Naive B cell (primary cell): ENCODE measurements around the gene ZNF135. TPM values are rescaled to one million over a fixed set of nuclear protein-coding genes. Genes with fewer than 3 reads are reported as not detected.
A peak's percentile ranks its signal among the peaks of the same experiment; 100 is the strongest.

Source experiments
- ATAC-seq, 2 donors: fragments of 150-1000 bp; cut with Tn5 transposase; 2 replicates each; pipeline ENCODE4 v1.10.0; 2021; ENCODE audit warnings: low read depth in 2 of 2, mild to moderate bottlenecking in 2 of 2, moderate library complexity in 2 of 2
- DNase-seq: peaks from one replicate; pipeline ENCODE4 v3.0.0; 2022
- H3K27ac Mint-ChIP-seq, 6 donors: one replicate each; pipeline ENCODE4 v1.8.0; 2020 to 2022; ENCODE audit warnings: mild to moderate bottlenecking in 6 of 6, mixed read lengths in 6 of 6, moderate library complexity in 5 of 6, inconsistent platforms in 2 of 6
- H3K27me3 Mint-ChIP-seq, 3 donors: one replicate each; pipeline ENCODE4 v1.8.0; 2021 to 2022; ENCODE audit warnings: mixed read lengths in 3 of 3, mild to moderate bottlenecking in 1 of 3
- H3K36me3 Mint-ChIP-seq, 2 donors: one replicate each; pipeline ENCODE4 v1.8.0; 2020 to 2022; ENCODE audit warnings: mixed read lengths in 2 of 2, inconsistent platforms in 1 of 2, mild to moderate bottlenecking in 1 of 2
- H3K4me1 Mint-ChIP-seq, 3 donors: one replicate each; pipeline ENCODE4 v1.8.0; 2020 to 2022; ENCODE audit warnings: mixed read lengths in 3 of 3, inconsistent platforms in 1 of 3, mild to moderate bottlenecking in 1 of 3, moderate library complexity in 1 of 3
- H3K4me3 Mint-ChIP-seq, 8 donors: one replicate each; pipeline ENCODE4 v1.8.0; 2020 to 2022; ENCODE audit warnings: mild to moderate bottlenecking in 8 of 8, mixed read lengths in 8 of 8, moderate library complexity in 8 of 8, inconsistent platforms in 2 of 8
- H3K9me3 Mint-ChIP-seq, 7 donors: one replicate each; pipeline ENCODE4 v1.8.0; 2020 to 2022; ENCODE audit warnings: mixed read lengths in 7 of 7, mild to moderate bottlenecking in 5 of 7, inconsistent platforms in 2 of 7, moderate library complexity in 1 of 7
- polyA plus RNA-seq, 6 donors: library from polyadenylated mRNA; unstranded; fragments of 300-500 nt; fragmentation: Illumina TruSeq; gene quantifications; one replicate each; pipeline ENCODE4 v1.2.3, GENCODE V29; 2021; ENCODE audit warnings: low read depth in 6 of 6

Gene ZNF135
- polyA plus RNA-seq, 6 donors from 2014 or later: 4.2 to 11.1 (median 5.6) TPM; not detected in 1

DNA sequence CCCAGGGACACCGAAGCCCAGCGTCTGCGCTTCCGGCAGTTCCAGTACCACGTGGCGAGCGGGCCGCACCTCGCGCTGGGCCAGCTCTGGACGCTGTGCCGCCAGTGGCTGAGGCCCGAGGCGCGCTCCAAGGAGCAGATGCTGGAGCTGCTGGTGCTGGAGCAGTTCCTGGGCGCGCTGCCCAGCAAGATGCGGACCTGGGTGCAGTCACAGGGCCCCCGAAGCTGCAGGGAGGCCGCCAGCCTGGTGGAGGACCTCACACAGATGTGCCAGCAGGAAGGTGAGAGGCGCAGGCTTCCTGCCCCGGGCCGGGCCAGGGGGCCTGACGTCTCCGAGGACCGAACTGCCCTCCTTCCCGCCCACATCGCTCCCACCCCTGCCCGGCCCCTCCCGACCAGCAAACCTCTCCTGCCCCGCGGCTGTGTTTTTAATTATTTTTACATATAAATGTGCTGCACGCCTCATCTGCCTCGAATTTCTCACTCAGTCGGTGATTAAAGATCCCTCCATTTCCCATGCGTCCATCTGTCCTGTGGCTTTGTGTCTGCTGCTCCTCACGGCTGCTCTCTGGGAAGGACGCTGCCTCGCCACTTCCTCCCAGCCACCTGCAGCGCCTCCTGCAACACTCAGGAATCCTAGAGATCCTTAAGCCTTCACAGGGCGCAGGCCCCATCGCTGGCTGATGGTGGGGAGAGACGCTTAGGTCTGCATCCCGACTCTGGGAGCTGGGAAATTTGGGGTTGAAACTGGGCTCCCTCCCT, 21.0 kb upstream of the ZNF135 start:
- peaks cover 21 to 61% (median 49%) of the 10 kb centered on the region in 3 donors for H3K27me3 Mint-ChIP-seq
- peaks cover 4 to 33% of the 10 kb centered on the region in 2 donors for H3K36me3 Mint-ChIP-seq
- ATAC-seq (no peak), DNase-seq (no peak)
- no peak overlapping the region for H3K4me3 Mint-ChIP-seq
- H3K27ac Mint-ChIP-seq: no peak overlapping the region
- H3K9me3 Mint-ChIP-seq: peaks cover 11 to 42% (median 23%) of the 10 kb centered on the region in 7 donors
- peaks cover 8 to 16% (median 9%) of the 10 kb centered on the region in 3 donors for H3K4me1 Mint-ChIP-seq

DNA sequence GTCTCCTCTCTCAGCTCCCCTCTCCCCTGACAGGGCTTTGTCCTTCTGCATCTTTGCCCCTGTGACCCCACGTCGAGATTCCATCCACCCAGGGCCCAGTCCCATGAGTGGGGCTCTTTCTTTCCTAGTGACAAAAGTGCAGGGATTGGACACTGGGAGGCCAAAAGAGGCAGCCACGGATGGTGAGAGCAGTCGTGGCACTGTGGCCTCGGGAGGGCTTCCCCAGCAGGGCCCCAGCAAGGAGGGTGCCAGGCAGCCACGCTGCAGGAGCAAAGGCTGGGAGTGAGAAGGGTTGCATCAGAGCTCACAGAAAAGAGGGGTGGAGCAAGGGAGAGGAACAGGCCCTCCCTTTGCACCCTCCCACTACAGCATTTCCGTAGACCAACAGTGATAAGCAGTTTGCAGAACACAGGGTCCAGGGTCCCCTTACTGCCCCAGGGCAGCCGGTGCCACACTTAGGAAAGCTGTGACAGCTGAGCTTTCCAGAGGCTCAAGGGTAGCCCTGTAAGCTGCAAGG, 20.3 kb upstream of the ZNF135 start:
- H3K27me3 Mint-ChIP-seq: peaks cover 21 to 61% (median 49%) of the 10 kb centered on the region in 3 donors
- peaks cover 8 to 10% (median 9%) of the 10 kb centered on the region in 3 donors for H3K4me1 Mint-ChIP-seq
- H3K9me3 Mint-ChIP-seq: peaks cover 11 to 42% (median 28%) of the 10 kb centered on the region in 7 donors
- peak overlapping the region in 1 of 8 donors; percentile 64 for H3K4me3 Mint-ChIP-seq
- H3K27ac Mint-ChIP-seq: peak overlapping the region in 1 of 6 donors; percentile 85
- H3K36me3 Mint-ChIP-seq: peaks cover 4 to 33% of the 10 kb centered on the region in 2 donors
- ATAC-seq (no peak), DNase-seq (no peak)

DNA sequence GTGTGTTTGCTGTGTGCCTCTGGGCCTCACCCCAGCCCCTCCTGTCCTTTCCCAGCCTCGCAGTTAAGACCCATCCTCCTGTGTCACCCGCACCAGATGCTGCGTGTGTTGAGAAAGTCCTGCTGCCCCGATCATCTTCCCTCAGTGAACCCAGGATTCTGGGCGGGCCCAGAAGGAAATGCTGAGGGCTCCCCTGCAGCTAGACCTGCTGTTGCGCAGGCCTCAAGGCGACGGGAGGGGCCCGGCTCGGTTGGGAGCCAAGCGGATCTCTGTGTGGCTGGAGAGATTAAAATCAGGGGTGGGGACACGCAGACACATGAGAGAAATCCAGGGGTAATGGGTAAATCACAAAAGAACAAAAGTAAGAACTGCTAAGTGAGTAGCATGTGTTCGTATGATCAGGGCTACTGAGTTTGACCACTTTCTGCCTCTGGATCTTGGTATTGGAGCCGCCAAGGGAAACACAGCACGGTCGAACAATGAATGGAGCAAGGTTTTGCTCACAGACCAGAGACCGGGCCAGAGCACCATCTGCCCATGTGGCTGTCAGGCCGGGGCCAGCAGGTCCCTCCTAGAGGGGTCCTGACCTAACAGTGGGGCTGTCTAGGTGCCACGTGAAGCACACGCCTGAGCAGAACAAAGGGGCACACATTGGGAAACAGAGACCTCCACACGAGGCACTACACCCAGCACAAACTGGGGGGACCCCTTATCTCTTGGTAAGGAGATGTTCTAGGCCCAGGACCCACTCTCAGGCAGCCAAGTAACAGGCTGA, 18.1 kb upstream of the ZNF135 start:
- ATAC-seq (no peak), DNase-seq (no peak)
- H3K4me1 Mint-ChIP-seq: no peaks in the 10 kb centered on the region
- peaks cover 6 to 36% (median 19%) of the 10 kb centered on the region in 7 donors for H3K9me3 Mint-ChIP-seq
- no peak overlapping the region for H3K4me3 Mint-ChIP-seq
- H3K27ac Mint-ChIP-seq: no peak overlapping the region
- H3K27me3 Mint-ChIP-seq: peaks cover 8 to 57% (median 33%) of the 10 kb centered on the region in 3 donors
- peaks cover 4 to 17% of the 10 kb centered on the region in 2 donors for H3K36me3 Mint-ChIP-seq

DNA sequence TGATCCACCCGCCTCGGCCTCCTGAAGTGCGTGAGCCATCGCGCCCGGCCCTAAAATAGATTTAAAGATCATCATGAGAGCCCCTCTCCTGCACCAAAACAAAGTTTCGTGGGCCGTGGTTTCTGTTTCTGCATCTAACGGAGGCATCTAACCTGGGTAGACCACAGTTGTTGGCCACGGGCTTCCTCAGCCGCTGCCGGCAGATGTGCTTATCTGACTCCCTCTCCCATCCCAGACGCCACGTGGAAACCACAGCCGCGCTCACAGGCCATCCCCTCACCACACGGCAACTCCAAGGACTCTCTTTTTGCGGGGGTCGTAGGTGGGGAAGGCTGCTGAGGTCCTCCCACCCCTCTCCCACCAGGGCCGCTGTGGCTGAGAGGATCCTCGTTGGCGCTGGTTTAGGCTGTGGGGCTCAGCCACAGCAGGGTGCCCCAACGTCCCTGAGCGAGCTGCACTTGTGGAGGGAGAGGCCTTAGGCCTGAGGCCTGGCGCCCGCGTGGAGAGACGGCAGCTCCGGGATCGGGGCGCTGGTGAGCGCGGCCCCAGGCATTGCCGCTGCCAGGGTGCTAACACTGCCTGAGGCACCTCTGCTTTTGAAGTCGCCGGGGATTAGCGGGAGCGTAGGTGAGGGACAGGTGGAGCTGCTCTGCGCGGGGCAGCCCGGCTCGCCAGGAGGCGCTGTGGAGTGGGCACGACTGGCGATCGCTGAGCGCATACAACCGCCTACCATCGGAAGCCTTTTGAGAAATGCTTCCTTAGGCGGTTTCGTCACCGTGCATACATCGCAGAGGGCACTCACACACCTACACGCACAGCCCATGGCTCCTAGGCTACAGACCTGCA, 16.4 kb upstream of the ZNF135 start:
- DNase-seq: no peak
- Mint-ChIP-seq H3K27me3 (peaks cover 0 to 51% (median 20%) of the 10 kb centered on the region in 3 donors), H3K36me3 (peaks cover 0 to 7% of the 10 kb centered on the region in 2 donors), H3K9me3 (peaks cover 7 to 34% (median 22%) of the 10 kb centered on the region in 7 donors), H3K4me3 (no peak overlapping the region), H3K27ac (no peak overlapping the region), H3K4me1 (no peaks in the 10 kb centered on the region)
- peak in 1 of 2 donors; percentile 37 for ATAC-seq

DNA sequence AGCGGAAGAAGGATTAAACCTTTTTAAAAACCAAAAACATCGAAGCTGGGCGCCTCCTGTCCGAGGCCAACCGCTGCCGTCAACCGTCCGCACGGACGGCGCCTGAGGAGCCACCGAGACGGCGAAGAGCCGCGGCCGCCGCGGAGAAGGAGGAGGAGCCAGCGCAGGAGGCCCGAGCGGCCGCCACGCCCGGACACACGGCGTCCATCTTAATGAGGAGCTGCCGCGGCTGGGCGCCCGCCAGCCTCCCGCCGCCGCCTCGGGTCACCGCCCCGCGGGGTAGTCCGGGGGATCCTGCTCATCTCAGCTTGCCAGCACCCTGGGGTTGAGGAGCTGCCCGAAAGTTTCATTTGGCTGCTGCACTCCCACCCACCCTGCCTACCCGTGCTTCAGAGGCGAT, 14.7 kb upstream of the ZNF135 start:
- no peaks in the 10 kb centered on the region for H3K4me1 Mint-ChIP-seq
- peaks cover 11 to 37% (median 24%) of the 10 kb centered on the region in 7 donors for H3K9me3 Mint-ChIP-seq
- no peak overlapping the region for H3K27ac Mint-ChIP-seq
- ATAC-seq (no peak), DNase-seq (no peak)
- peaks cover 4 to 5% of the 10 kb centered on the region in 2 donors for H3K36me3 Mint-ChIP-seq
- H3K27me3 Mint-ChIP-seq: peaks cover 0 to 42% (median 10%) of the 10 kb centered on the region in 3 donors
- H3K4me3 Mint-ChIP-seq: no peak overlapping the region

DNA sequence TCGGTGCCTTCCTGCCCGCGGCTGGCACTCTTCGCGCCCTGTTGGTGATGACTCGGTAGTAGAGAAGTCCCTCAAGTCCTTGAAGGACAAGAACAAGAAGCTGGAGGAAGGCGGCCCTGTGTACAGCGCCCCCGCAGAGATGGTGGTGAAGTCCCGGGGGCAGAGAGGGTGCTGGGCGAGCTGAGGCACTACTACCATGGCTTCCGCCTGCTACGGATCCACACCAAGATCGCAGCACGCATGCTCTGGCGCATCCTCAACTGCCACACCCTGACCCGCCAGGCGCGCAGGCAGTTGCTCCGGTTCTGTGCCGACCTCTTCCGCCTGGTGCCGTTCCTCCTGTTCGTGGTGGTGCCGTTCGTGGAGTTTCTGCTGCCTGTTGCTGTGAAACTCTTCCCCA, 14.2 kb upstream of the ZNF135 start:
- Mint-ChIP-seq H3K4me3 (no peak overlapping the region), H3K4me1 (no peaks in the 10 kb centered on the region), H3K27me3 (peaks cover 0 to 43% (median 10%) of the 10 kb centered on the region in 3 donors), H3K36me3 (peaks cover 9% of the 10 kb centered on the region in 2 donors), H3K9me3 (peaks cover 12 to 40% (median 29%) of the 10 kb centered on the region in 7 donors), H3K27ac (no peak overlapping the region)
- no peak for ATAC-seq
- DNase-seq: no peak

DNA sequence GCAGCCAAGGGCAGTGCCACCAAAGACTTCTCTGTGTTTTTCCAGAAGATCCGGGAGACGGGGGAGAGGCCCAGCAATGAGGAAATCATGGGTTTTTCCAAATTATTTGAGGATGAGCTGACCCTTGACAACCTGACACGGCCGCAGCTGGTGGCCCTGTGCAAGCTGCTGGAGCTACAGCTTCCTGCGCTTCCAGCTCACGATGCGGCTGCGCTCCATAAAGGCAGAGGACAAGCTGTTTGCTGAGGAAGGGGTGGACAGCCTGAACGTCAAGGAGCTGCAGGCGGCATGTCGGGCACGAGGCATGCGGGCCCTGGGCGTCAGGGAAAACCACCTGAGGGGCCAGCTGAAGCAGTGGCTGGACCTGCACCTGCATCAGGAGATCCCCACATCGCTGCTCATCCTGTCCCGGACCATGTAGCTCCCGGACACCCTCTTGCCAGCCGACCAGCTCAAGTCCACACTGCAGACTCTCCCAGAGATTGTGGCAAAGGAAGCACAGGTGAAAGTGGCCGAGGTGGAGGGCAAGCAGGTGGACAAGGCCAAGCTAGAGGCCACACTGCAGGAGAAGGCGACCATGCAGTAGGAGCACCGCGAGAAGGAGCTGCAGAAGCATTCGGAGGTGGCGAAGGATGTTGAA, 13.6 kb upstream of the ZNF135 start:
- Mint-ChIP-seq H3K4me1 (no peaks in the 10 kb centered on the region), H3K9me3 (peaks cover 12 to 42% (median 31%) of the 10 kb centered on the region in 7 donors), H3K36me3 (peaks cover 9 to 10% of the 10 kb centered on the region in 2 donors), H3K4me3 (peak overlapping the region in 1 of 8 donors; percentile 84), H3K27me3 (peaks cover 0 to 43% (median 7%) of the 10 kb centered on the region in 3 donors), H3K27ac (peak overlapping the region in 1 of 6 donors; percentile 7)
- DNase-seq: no peak
- no peak for ATAC-seq

DNA sequence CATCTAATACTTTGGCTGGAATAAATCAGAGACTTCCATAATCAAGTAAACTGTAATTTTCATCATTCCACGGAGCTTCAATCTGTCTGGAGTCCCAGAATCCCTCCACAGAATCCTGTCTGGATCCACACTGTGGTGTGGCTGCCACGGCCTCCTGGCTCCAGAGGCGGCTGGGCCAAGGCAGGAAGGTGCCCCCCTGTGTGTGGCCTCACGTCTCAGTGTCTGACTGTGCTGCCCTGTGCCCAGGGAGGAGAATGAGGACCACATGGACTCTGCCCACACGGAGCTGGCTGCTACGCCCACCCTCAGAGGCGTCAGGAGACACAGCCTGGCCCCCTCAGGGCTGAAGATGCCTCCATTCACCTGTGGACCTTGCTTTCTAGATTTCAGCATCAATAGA, 12.2 kb upstream of the ZNF135 start:
- Mint-ChIP-seq H3K27me3 (peaks cover 0 to 40% (median 4%) of the 10 kb centered on the region in 3 donors), H3K9me3 (peaks cover 14 to 39% (median 32%) of the 10 kb centered on the region in 7 donors), H3K36me3 (peaks cover 9 to 10% of the 10 kb centered on the region in 2 donors), H3K4me3 (no peak overlapping the region), H3K27ac (peak overlapping the region in 1 of 6 donors; percentile 72), H3K4me1 (no peaks in the 10 kb centered on the region)
- DNase-seq (no peak), ATAC-seq (no peak)

DNA sequence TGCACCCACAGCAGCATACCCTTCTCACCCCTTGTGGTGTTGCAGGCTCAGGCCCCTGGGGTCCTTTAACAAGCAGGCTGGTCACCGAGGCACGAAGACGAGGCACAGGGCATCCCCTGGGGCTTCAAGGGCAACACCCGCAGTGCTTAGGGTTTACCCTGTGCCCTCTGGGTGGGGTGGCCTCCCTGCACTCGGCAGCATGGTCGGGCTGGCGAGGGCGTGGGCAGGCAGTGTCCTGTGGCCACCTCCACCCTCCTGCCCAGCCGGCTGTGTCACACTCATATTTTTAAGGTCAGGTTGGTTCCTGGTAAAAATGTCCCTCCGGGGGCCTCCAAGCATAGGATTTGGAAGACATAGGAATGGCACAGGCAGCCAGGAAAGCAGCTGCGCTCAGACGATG, 11.4 kb upstream of the ZNF135 start:
- ATAC-seq: no peak
- DNase-seq: no peak
- Mint-ChIP-seq H3K4me1 (no peaks in the 10 kb centered on the region), H3K9me3 (peaks cover 14 to 38% (median 31%) of the 10 kb centered on the region in 7 donors), H3K27ac (no peak overlapping the region), H3K4me3 (no peak overlapping the region), H3K27me3 (peaks cover 0 to 39% (median 4%) of the 10 kb centered on the region in 3 donors), H3K36me3 (peaks cover 9 to 10% of the 10 kb centered on the region in 2 donors)

DNA sequence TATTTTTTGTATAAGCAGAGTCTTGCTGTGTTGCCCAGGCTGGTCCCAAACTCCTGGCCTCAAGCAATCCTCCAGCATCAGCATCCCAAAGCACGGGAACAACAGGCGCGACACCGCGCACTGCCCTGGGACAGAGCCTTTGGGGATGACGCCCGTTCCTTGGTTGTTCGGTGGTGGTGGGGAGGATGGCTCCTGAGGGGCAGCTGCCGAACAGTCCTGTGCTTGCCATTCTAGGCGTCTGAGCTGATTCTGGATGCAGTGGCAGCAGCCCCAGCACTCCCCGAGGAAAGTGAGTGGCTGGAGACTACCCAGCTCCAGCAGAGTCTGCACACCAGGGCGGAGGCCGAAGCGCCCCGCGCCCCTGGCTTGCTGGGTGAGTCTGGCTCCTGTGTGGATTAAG, 6.8 kb upstream of the ZNF135 start:
- H3K9me3 Mint-ChIP-seq: peaks cover 15 to 39% (median 19%) of the 10 kb centered on the region in 7 donors
- DNase-seq: no peak

DNA sequence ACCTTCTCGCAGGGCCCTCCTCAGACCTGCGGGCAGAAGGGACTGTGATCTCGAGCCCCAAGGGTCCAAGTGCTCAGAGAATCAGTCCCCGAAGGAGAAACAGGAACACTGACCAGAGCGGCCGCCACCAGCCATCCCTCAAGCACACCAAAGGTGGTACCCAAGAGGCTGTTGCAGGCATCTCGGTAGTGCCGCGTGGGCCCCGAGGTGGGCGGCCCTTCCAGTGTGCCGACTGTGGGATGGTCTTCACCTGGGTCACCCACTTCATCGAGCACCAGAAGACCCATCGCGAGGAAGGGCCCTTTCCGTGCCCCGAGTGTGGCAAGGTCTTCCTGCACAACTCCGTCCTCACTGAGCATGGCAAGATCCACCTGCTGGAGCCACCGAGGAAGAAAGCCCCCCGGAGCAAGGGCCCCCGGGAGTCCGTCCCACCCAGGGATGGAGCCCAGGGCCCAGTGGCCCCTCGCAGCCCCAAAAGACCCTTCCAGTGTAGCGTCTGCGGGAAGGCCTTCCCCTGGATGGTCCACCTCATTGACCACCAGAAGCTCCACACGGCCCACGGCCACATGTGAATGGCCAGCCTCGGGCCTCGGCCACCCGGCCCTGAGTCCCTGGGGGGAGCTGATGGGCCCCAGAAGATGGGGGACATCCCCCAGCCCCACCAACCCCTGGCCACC, 5.5 kb upstream of the ZNF135 start:
- DNase-seq (no peak), ATAC-seq (no peak)
- H3K27me3 Mint-ChIP-seq: peaks cover 13 to 40% (median 18%) of the 10 kb centered on the region in 3 donors
- peaks cover 10 to 30% of the 10 kb centered on the region in 2 donors for H3K36me3 Mint-ChIP-seq
- peaks cover 7 to 21% (median 10%) of the 10 kb centered on the region in 3 donors for H3K4me1 Mint-ChIP-seq
- H3K9me3 Mint-ChIP-seq: peaks cover 15 to 43% (median 23%) of the 10 kb centered on the region in 7 donors
- H3K4me3 Mint-ChIP-seq: peak overlapping the region in 1 of 8 donors; percentile 12
- no peak overlapping the region for H3K27ac Mint-ChIP-seq

More for the DNA sequence above, 6.8 kb upstream of the ZNF135 start:
- Mint-ChIP-seq H3K27me3 (peaks cover 13 to 40% (median 18%) of the 10 kb centered on the region in 3 donors), H3K4me1 (peaks cover 6 to 18% (median 10%) of the 10 kb centered on the region in 3 donors), H3K27ac (no peak overlapping the region), H3K4me3 (no peak overlapping the region), H3K36me3 (peaks cover 10 to 30% of the 10 kb centered on the region in 2 donors)
- no peak for ATAC-seq
